Left lung (tissue), 10 donors: ENCODE measurements around the gene GLYR1. TPM values are rescaled to one million over a fixed set of nuclear protein-coding genes. Genes with fewer than 3 reads are reported as not detected.

Source experiments
- ATAC-seq: fragments of 200-7000 bp; cut with Tn5 transposase; one replicate; pipeline ENCODE4 v1.9.1; 2020; ENCODE audit warnings: moderate library complexity
- DNase-seq, 4 donors: peaks; one replicate each; pipeline ENCODE4 v3.0.0-alpha.2; 2013 to 2020
- H3K27ac ChIP-seq, 2 donors: fragments of 200-600 bp; sonication (generic) in 1 of 2; one replicate each; pipeline versions ENCODE4 v1.5.0 to v1.8.0; 2020 to 2021
- H3K27me3 ChIP-seq, 2 donors: fragments of 200-600 bp; sonication (generic) in 1 of 2; one replicate each; pipeline versions ENCODE4 v1.5.0 to v1.8.0; 2020 to 2021
- H3K36me3 ChIP-seq, 2 donors: fragments of 200-600 bp; sonication (generic) in 1 of 2; one replicate each; pipeline versions ENCODE4 v1.5.0 to v1.8.0; 2020 to 2021
- H3K4me1 ChIP-seq, 2 donors: fragments of 200-600 bp; one replicate each; pipeline ENCODE4 v1.8.0; 2021
- H3K4me3 ChIP-seq, 2 donors: fragments of 200-600 bp; sonication (generic) in 1 of 2; one replicate each; pipeline versions ENCODE4 v1.5.0 to v1.8.0; 2020 to 2021; ENCODE audit warnings: mild to moderate bottlenecking in 1 of 2
- H3K9me3 ChIP-seq, 2 donors: fragments of 200-600 bp; sonication (generic) in 1 of 2; one replicate each; pipeline versions ENCODE4 v1.5.0 to v1.8.0; 2020 to 2021
- intact Hi-C, 2 donors: fragments of 100-400 bp; cut with DNase I; formaldehyde crosslinking; loops; one replicate each; pipeline versions ENCODE4 v1.11.2 to v1.14.2; 2022
- polyA plus RNA-seq, 6 donors: library from polyadenylated mRNA; unstranded; fragments of 120-200 nt; gene quantifications; one replicate each; pipeline ENCODE4 v1.2.1, GENCODE V29; 2013; ENCODE audit not compliant: insufficient read length in 6 of 6
- total RNA-seq, 2 donors: library from RNA; stranded (reverse); fragmentation: NEBNext Ultra II Directional; extraction: Animal tissue kit (Norgen Biotek cat#: 25700); gene quantifications; one replicate each; pipeline ENCODE4 v1.2.1, GENCODE V29; 2021
- TF ChIP-seq, protein P1 (sequence below), 2 donors: fragments of 200-600 bp; sonication (generic) in 1 of 2; IDR thresholded peaks; one replicate each; pipeline versions ENCODE4 v1.5.0 to v1.8.0; 2021; ENCODE audit warnings: antibody characterized with exemption in 2 of 2
- donor health status: DM: no; HTN: yes; CAD: no.
- donor health status: DM: no; HTN: no; CAD: no.

GLYR1 gene
- total and polyA plus RNA-seq, 8 donors, result 65.2 to 128 (median 113) TPM

DNA sequence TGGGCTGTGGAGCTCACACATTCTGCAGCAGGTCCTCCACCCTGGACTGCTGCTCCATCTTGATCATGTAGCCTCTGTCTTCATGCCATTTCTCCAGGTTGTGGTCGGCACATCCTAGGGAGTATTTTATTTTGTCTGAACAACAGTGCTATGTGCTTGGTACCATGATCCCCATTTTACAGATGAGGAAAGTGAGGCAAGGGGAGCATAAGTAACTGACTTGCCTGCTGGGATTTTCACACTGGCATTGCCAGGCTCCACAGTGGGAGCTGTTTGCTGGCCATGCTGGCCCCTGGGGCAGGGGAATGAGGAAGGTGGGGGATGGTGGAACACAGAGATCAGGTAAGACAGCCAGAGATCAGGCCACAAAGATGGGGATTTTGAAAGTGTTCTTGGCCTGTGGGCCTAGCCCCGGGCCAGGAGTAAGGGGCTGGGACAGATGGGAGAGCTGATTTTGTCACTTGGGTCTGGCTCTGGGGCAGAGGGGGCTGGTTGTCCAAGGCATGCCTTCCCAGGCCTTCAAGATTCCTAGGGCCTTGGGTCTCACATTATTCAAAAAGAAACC, 70.9 kb downstream of the GLYR1 start:
- intact Hi-C loops, result no loop called here
- H3K4me1 ChIP-seq, result peaks cover 0 to 6% of the 10 kb centered on the region in 2 donors
- no peak overlapping the region for H3K4me3 ChIP-seq

DNA sequence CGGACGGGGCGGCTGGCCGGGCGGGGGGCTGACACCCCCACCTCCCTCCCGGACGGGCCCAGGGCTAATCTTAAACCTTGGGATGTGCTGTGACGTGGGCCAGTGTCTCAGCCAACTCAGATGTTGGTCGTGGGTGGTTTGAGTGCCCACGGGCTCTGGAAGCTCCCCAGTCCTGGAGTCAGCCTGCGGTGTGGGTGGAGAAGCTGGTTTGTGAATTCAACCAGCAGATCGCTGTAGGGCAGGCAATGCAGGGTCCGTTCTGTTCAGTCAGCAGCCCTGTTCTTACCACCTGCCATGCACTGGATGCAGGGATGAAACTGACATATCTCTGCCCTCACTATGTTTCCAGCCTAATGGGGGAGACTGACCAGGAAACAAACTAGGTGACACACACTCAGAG, 72.1 kb downstream of the GLYR1 start:
- H3K27ac ChIP-seq, result no peak overlapping the region
- no peaks in the 10 kb centered on the region for H3K36me3 ChIP-seq
- no peaks in the 10 kb centered on the region for H3K9me3 ChIP-seq
- TF ChIP-seq, protein P1, sequence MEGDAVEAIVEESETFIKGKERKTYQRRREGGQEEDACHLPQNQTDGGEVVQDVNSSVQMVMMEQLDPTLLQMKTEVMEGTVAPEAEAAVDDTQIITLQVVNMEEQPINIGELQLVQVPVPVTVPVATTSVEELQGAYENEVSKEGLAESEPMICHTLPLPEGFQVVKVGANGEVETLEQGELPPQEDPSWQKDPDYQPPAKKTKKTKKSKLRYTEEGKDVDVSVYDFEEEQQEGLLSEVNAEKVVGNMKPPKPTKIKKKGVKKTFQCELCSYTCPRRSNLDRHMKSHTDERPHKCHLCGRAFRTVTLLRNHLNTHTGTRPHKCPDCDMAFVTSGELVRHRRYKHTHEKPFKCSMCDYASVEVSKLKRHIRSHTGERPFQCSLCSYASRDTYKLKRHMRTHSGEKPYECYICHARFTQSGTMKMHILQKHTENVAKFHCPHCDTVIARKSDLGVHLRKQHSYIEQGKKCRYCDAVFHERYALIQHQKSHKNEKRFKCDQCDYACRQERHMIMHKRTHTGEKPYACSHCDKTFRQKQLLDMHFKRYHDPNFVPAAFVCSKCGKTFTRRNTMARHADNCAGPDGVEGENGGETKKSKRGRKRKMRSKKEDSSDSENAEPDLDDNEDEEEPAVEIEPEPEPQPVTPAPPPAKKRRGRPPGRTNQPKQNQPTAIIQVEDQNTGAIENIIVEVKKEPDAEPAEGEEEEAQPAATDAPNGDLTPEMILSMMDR (IDR thresholded peaks at IDR 0.05), result no peak
- intact Hi-C loops, result no loop called here
- no peak for ATAC-seq
- H3K27me3 ChIP-seq, result no peaks in the 10 kb centered on the region
- DNase-seq, result no peak
- H3K4me1 ChIP-seq, result peaks cover 0 to 6% of the 10 kb centered on the region in 2 donors
- H3K4me3 ChIP-seq, result no peak overlapping the region

More for the DNA sequence above, 70.9 kb downstream of the GLYR1 start:
- TF ChIP-seq, protein P1 (IDR thresholded peaks at IDR 0.05), result no peak
- Histone ChIP-seq H3K27me3 (no peaks in the 10 kb centered on the region), H3K9me3 (no peaks in the 10 kb centered on the region), H3K36me3 (no peaks in the 10 kb centered on the region), H3K27ac (no peak overlapping the region)
- DNase-seq, result no peak
- no peak for ATAC-seq

DNA sequence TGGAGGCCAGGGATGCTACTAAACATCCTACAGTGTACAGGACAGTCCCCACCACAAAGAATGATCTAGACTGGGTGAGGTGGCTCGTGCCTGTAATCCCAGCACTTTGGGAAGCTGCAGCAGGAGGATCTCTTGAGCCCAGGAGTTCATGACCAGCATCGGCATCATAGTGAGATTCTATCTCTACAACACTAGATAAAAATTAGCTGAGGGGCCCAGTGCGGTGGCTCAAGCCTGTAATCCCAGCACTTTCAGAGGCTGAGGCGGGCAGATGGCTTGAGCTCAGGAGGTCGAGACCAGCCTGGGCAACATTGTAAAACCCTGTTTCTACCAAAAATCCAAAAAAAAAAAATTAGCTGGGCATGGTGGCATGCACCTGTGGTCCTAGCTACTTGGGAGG, 74.7 kb downstream of the GLYR1 start:
- DNase-seq, result no peak
- peaks cover 6 to 17% of the 10 kb centered on the region in 2 donors for H3K4me1 ChIP-seq
- no peak overlapping the region for H3K4me3 ChIP-seq
- H3K27me3 ChIP-seq, result no peaks in the 10 kb centered on the region
- H3K27ac ChIP-seq, result no peak overlapping the region
- intact Hi-C loops, result no loop called here
- TF ChIP-seq, protein P1 (IDR thresholded peaks at IDR 0.05), result no peak
- ATAC-seq, result no peak
- H3K36me3 ChIP-seq, result no peaks in the 10 kb centered on the region
- H3K9me3 ChIP-seq, result no peaks in the 10 kb centered on the region

DNA sequence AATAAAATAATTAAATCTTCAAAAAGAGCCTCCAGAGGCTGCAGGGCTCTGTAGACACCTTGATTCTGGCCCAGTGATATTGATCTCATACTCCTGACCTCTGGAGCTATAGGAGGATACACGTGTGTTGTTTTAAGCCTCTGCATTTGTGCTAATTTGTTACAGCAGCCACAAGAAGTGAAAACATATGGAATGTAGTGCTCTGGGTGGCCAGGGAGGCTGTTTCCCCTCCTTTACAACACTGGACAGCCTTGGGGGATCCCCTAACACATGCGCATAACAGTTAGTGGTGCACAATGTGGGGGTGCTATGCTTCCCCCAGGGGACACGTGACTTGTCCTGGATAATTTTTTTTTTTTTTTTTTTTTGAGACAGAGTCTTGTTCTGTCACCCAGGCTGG, 75.4 kb downstream of the GLYR1 start:
- H3K4me1 ChIP-seq, result peaks cover 6 to 18% of the 10 kb centered on the region in 2 donors
- H3K27me3 ChIP-seq, result no peaks in the 10 kb centered on the region
- intact Hi-C loops, result no loop called here
- DNase-seq (no peak), ATAC-seq (no peak)
- no peaks in the 10 kb centered on the region for H3K9me3 ChIP-seq
- TF ChIP-seq, protein P1 (IDR thresholded peaks at IDR 0.05), result no peak
- no peaks in the 10 kb centered on the region for H3K36me3 ChIP-seq
- no peak overlapping the region for H3K27ac ChIP-seq
- H3K4me3 ChIP-seq, result no peak overlapping the region

DNA sequence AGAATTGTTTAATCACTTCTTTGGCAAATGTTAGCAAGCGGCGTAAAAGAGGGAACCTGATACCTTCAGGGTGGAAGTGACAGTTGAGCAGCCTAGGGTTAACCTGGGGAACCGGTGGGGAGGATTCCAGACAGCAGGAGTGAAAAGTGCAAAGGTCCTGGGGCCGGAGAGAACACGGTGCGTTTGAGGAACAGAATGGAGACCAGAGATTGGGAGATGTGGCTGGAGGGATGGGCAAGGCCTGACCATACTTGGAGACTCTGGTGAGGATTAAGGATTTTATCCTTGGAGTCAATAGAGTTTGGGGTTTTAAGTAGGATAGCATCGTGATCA, 77.8 kb downstream of the GLYR1 start:
- Histone ChIP-seq H3K27me3 (no peaks in the 10 kb centered on the region), H3K9me3 (no peaks in the 10 kb centered on the region), H3K4me1 (peaks cover 13 to 33% of the 10 kb centered on the region in 2 donors), H3K27ac (peak overlapping the region in 1 of 2 donors; percentile 87), H3K36me3 (peaks cover 0 to 10% of the 10 kb centered on the region in 2 donors), H3K4me3 (peak overlapping the region; percentile 47 to 99)
- no peak for DNase-seq
- TF ChIP-seq, protein P1 (IDR thresholded peaks at IDR 0.05), result no peak
- intact Hi-C loops, result no loop called here
- ATAC-seq, result no peak
